CD8-positive, alpha-beta memory T cell (primary cell): ENCODE results near the gene VGLL4. TPM values are rescaled to one million over a fixed set of nuclear protein-coding genes. Genes with fewer than 3 reads are reported as not detected.

ENCODE experiments used
- CTCF ChIA-PET: fragments of 350-600 bp; sonication (Branson Sonifier 250); formaldehyde crosslinking; loops from one replicate; lab custom pipeline; 2021; ENCODE audit warnings: antibody characterized with exemption; lab: Charles Lee
- POLR2A ChIA-PET: fragments of 350-600 bp; sonication (Branson Sonifier 250); formaldehyde crosslinking; loops from one replicate; lab custom pipeline; 2021; ENCODE audit warnings: antibody characterized with exemption; lab: Charles Lee
- DNase-seq, 5 donors: peaks; one replicate each; pipeline versions ENCODE4 v3.0.0 to v3.0.0-alpha.2; 2020 to 2022; ENCODE audit warnings: mixed read lengths in 1 of 5
- H3K27ac ChIP-seq: one replicate; pipeline ENCODE4 v1.7.0; 2013; ENCODE audit warnings: low read depth, mild to moderate bottlenecking, low read length, moderate library complexity
- H3K27me3 ChIP-seq: 2 replicates; pipeline ENCODE4 v1.7.0; 2013; ENCODE audit warnings: low read length, mild to moderate bottlenecking; ENCODE audit not compliant: insufficient read depth, poor library complexity, severe bottlenecking
- H3K36me3 ChIP-seq: 2 replicates; pipeline ENCODE4 v1.7.0; 2013; ENCODE audit warnings: mild to moderate bottlenecking, low read length, moderate library complexity; ENCODE audit not compliant: insufficient read depth
- H3K4me1 ChIP-seq: 2 replicates; pipeline ENCODE4 v1.7.0; 2013; ENCODE audit warnings: mild to moderate bottlenecking, low read length, moderate library complexity; ENCODE audit not compliant: insufficient read depth
- H3K4me3 ChIP-seq: 2 replicates; pipeline ENCODE4 v1.7.0; 2013; ENCODE audit warnings: mild to moderate bottlenecking, low read length
- H3K9me3 ChIP-seq: 2 replicates; pipeline ENCODE4 v1.7.0; 2013; ENCODE audit warnings: mild to moderate bottlenecking, low read length
- H3K27ac Mint-ChIP-seq, 8 donors: one replicate each; pipeline ENCODE4 v1.8.0; 2020 to 2021; ENCODE audit warnings: mixed read lengths in 8 of 8, mild to moderate bottlenecking in 6 of 8, inconsistent platforms in 3 of 8, moderate library complexity in 3 of 8
- H3K27me3 Mint-ChIP-seq, 2 donors: one replicate each; pipeline ENCODE4 v1.8.0; 2020 to 2021; ENCODE audit warnings: mixed read lengths in 2 of 2, mild to moderate bottlenecking in 1 of 2, moderate library complexity in 1 of 2
- H3K36me3 Mint-ChIP-seq, 3 donors: one replicate each; pipeline ENCODE4 v1.8.0; 2020 to 2021; ENCODE audit warnings: mixed read lengths in 3 of 3, inconsistent platforms in 1 of 3, mild to moderate bottlenecking in 1 of 3
- H3K4me1 Mint-ChIP-seq, 3 donors: one replicate each; pipeline ENCODE4 v1.8.0; 2020 to 2021; ENCODE audit warnings: mixed read lengths in 3 of 3, inconsistent platforms in 1 of 3, mild to moderate bottlenecking in 1 of 3
- H3K4me3 Mint-ChIP-seq, 7 donors: one replicate each; pipeline ENCODE4 v1.8.0; 2020 to 2021; ENCODE audit warnings: mixed read lengths in 7 of 7, mild to moderate bottlenecking in 6 of 7, moderate library complexity in 4 of 7, inconsistent platforms in 2 of 7
- H3K9me3 Mint-ChIP-seq, 5 donors: one replicate each; pipeline ENCODE4 v1.8.0; 2020 to 2022; ENCODE audit warnings: mixed read lengths in 5 of 5, mild to moderate bottlenecking in 3 of 5, moderate library complexity in 2 of 5, inconsistent platforms in 1 of 5
- polyA plus RNA-seq: library from polyadenylated mRNA; unstranded; fragments of 300-500 nt; fragmentation: Illumina TruSeq; gene quantifications from one replicate; pipeline ENCODE4 v1.2.3, GENCODE V29; 2021
- total RNA-seq, 2 experiments: library from RNA; stranded (reverse); gene quantifications; one replicate each; pipeline ENCODE4 v1.2.3, GENCODE V29; 2021

VGLL4 gene
- total and polyA plus RNA-seq, 3 experiments from 2014 or later: 29.9 to 40.5 (median 37.7) TPM

- Histone ChIP-seq H3K9me3 (no peaks in the 10 kb centered on the region), H3K36me3 (no peaks in the 10 kb centered on the region), H3K27me3 (no peaks in the 10 kb centered on the region), H3K4me3 (peak overlapping the region; percentile 45), H3K27ac (no peak overlapping the region), H3K4me1 (peaks cover 32% of the 10 kb centered on the region)
- H3K36me3 Mint-ChIP-seq: peaks cover 0 to 9% (median 2%) of the 10 kb centered on the region in 3 donors
- H3K27ac Mint-ChIP-seq: peak overlapping the region; percentile 27 to 92 (median 84)
- no peaks in the 10 kb centered on the region for H3K27me3 Mint-ChIP-seq
- H3K9me3 Mint-ChIP-seq: no peaks in the 10 kb centered on the region
- H3K4me3 Mint-ChIP-seq: peak overlapping the region; percentile 11 to 61 (median 55)
- POLR2A ChIA-PET: interaction anchor here (0.5 kb wide), 1 partner anchor 16 kb away, joined by 4 read pairs; no protein-coding TSS in a partner anchor
- DNase-seq: peak in 1 of 5 donors; percentile 41
- peaks cover 55 to 84% (median 78%) of the 10 kb centered on the region in 3 donors for H3K4me1 Mint-ChIP-seq
- CTCF ChIA-PET: interaction anchor here (1.0 to 1.8 kb wide), 3 partner anchors 9 to 246 kb away, joined by 3 to 4 read pairs (median 3); no protein-coding TSS in a partner anchor
Measured at GRCh38 chr3:11624704-11625375, 18.9 kb downstream of the VGLL4 start.

DNA sequence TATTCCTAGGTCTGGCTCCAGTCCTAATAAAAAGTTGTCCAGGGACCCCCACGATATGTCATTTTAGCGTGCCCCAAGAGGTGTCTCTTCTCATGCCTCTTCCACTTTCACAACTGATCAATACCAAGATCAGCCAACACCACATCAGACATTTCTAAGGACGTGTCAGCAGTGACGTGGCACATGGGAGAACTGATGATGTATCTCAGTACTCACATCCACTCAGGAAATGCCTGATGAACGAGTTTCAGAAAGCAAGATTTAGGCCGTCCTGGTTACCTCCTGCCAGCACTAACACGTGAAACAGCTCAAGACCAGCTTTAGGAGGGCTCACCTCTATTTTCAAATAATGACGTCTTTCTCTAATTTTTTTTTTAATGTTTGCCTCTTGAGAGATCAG, 19.6 kb downstream of the VGLL4 start:
- peaks cover 0 to 9% (median 2%) of the 10 kb centered on the region in 3 donors for H3K36me3 Mint-ChIP-seq
- peaks cover 32% of the 10 kb centered on the region for H3K4me1 ChIP-seq
- H3K36me3 ChIP-seq: no peaks in the 10 kb centered on the region
- H3K27me3 ChIP-seq: no peaks in the 10 kb centered on the region
- no peaks in the 10 kb centered on the region for H3K9me3 ChIP-seq
- H3K4me1 Mint-ChIP-seq: peaks cover 60 to 86% (median 84%) of the 10 kb centered on the region in 3 donors
- DNase-seq: peak in 4 of 5 donors; percentile 25 to 59 (median 54)
- ChIA-PET CTCF (interaction anchor here (1.5 to 1.8 kb wide), 2 partner anchors 8 to 245 kb away, joined by 3 to 4 read pairs; no protein-coding TSS in a partner anchor), POLR2A (no interaction called here)
- peak overlapping the region; percentile 45 for H3K4me3 ChIP-seq
- H3K27ac Mint-ChIP-seq: peak overlapping the region; percentile 44 to 92 (median 84)
- H3K27me3 Mint-ChIP-seq: no peaks in the 10 kb centered on the region
- no peak overlapping the region for H3K27ac ChIP-seq
- no peaks in the 10 kb centered on the region for H3K9me3 Mint-ChIP-seq
- H3K4me3 Mint-ChIP-seq: peak overlapping the region; percentile 11 to 61 (median 55)

- H3K4me1 Mint-ChIP-seq: peaks cover 62 to 92% (median 88%) of the 10 kb centered on the region in 3 donors
- H3K4me3 Mint-ChIP-seq: peak overlapping the region in 1 of 7 donors; percentile 3
- no peaks in the 10 kb centered on the region for H3K27me3 Mint-ChIP-seq
- H3K9me3 Mint-ChIP-seq: no peaks in the 10 kb centered on the region
- CTCF ChIA-PET: no interaction called here
- peaks cover 0 to 9% (median 2%) of the 10 kb centered on the region in 3 donors for H3K36me3 Mint-ChIP-seq
- peak overlapping the region in 4 of 8 donors; percentile 22 to 65 (median 35) for H3K27ac Mint-ChIP-seq
- POLR2A ChIA-PET: no interaction called here
- no peak overlapping the region for H3K4me3 ChIP-seq
- no peaks in the 10 kb centered on the region for H3K9me3 ChIP-seq
- DNase-seq: no peak
- no peaks in the 10 kb centered on the region for H3K27me3 ChIP-seq
- no peak overlapping the region for H3K27ac ChIP-seq
- H3K4me1 ChIP-seq: peaks cover 32% of the 10 kb centered on the region
- no peaks in the 10 kb centered on the region for H3K36me3 ChIP-seq
Measured at GRCh38 chr3:11622586-11623550, 20.8 kb downstream of the VGLL4 start.

DNA sequence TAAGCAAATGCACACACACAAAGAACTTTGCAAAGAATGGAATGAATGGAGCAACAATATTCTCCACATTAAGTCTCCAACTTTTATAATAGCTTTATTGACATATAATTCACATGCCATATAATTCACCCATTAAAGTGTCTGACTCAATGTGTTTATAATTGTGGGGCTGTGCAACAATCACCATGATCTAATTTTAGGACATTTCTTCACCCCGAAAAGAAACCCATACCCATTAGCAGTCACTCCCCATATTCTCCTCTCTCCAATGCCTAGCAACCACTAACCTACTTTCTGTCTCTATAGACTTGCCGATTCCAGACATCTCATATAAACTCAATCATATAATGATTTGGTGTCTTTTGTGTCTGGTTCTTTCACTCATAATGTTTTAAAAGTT, 22.6 kb downstream of the VGLL4 start:
- Mint-ChIP-seq H3K36me3 (peaks cover 0 to 6% (median 1%) of the 10 kb centered on the region in 3 donors), H3K4me3 (no peak overlapping the region), H3K27me3 (no peaks in the 10 kb centered on the region), H3K4me1 (peaks cover 60 to 92% (median 83%) of the 10 kb centered on the region in 3 donors), H3K9me3 (no peaks in the 10 kb centered on the region), H3K27ac (peak overlapping the region in 1 of 8 donors; percentile 13)
- no peaks in the 10 kb centered on the region for H3K36me3 ChIP-seq
- no peak overlapping the region for H3K27ac ChIP-seq
- ChIA-PET POLR2A (no interaction called here), CTCF (interaction anchor here (1.0 kb wide), 1 partner anchor 23 kb away, joined by 3 read pairs; the partner anchor contains the start of gene VGLL4)
- H3K4me1 ChIP-seq: peaks cover 25% of the 10 kb centered on the region
- DNase-seq: no peak
- no peak overlapping the region for H3K4me3 ChIP-seq
- no peaks in the 10 kb centered on the region for H3K27me3 ChIP-seq
- H3K9me3 ChIP-seq: no peaks in the 10 kb centered on the region

DNA sequence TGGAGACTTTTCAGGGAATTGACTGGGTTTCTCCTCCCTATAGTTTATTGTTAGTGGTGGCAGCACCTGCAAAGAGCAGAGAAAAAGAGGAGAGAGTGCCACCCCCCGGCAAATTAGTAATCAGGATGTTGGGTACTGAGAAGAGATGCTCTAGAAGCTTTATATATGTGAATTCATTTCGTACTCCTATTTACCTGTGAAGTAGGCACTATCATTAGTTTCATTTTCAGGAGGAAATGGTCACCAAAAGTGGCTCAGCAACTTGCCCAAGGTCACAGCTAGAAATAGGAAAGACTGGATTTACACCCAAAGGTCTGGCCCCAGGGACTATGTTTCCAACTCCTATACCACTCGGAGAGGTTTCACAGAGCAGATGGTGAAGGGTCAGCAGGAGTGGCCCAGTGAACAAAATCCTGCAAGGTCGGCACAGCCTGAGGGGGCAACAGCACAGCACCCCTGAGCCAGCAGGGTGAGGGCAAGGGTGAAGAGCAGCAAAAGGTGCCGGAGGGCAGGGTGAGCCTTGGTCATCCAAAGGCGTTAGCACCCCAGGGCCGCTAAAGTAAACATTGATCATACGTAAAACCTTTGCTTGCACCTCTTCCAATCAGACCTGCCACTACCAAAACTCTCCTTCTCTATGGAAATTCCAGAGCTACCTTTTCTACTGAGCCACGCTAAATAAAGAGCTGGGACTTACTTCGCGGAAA, 23.6 kb downstream of the VGLL4 start:
- H3K4me1 Mint-ChIP-seq: peaks cover 56 to 90% (median 83%) of the 10 kb centered on the region in 3 donors
- ChIA-PET CTCF (interaction anchor here (1.0 kb wide), 1 partner anchor 24 kb away, joined by 3 read pairs; the partner anchor contains the start of gene VGLL4), POLR2A (no interaction called here)
- peak overlapping the region in 1 of 7 donors; percentile 3 for H3K4me3 Mint-ChIP-seq
- Histone ChIP-seq H3K4me1 (peaks cover 16% of the 10 kb centered on the region), H3K4me3 (no peak overlapping the region), H3K36me3 (no peaks in the 10 kb centered on the region), H3K9me3 (no peaks in the 10 kb centered on the region), H3K27ac (no peak overlapping the region), H3K27me3 (no peaks in the 10 kb centered on the region)
- H3K36me3 Mint-ChIP-seq: peaks cover 0 to 6% (median 1%) of the 10 kb centered on the region in 3 donors
- DNase-seq: no peak
- H3K9me3 Mint-ChIP-seq: no peaks in the 10 kb centered on the region
- H3K27me3 Mint-ChIP-seq: no peaks in the 10 kb centered on the region
- peak overlapping the region in 2 of 8 donors; percentile 21 to 52 for H3K27ac Mint-ChIP-seq

DNA sequence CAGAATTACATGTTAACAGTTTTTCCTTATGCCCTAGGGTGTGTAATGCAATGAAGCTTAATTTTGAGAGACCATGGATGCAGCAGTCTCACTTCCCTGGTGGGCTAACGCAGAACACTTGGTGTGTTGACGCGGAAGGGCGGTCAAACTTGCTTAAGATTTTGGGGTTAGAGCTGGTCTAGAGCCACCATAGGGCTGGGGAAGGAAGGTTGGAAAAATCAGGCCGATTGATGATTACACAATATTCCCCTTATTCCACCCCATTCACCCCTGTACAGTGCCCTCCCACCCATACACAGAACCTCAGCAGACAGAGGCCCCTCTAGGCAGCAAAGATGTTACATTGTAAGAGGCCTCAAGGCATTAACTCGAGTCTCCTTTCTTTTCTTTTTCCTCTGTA, 24.3 kb downstream of the VGLL4 start:
- no peak overlapping the region for H3K27ac ChIP-seq
- peak overlapping the region in 2 of 8 donors; percentile 21 to 52 for H3K27ac Mint-ChIP-seq
- no peaks in the 10 kb centered on the region for H3K9me3 Mint-ChIP-seq
- H3K4me1 Mint-ChIP-seq: peaks cover 51 to 90% (median 79%) of the 10 kb centered on the region in 3 donors
- H3K27me3 Mint-ChIP-seq: no peaks in the 10 kb centered on the region
- H3K36me3 Mint-ChIP-seq: peaks cover 0 to 6% (median 1%) of the 10 kb centered on the region in 3 donors
- POLR2A ChIA-PET: no interaction called here
- CTCF ChIA-PET: no interaction called here
- H3K9me3 ChIP-seq: no peaks in the 10 kb centered on the region
- H3K4me3 ChIP-seq: no peak overlapping the region
- DNase-seq: no peak
- peaks cover 10% of the 10 kb centered on the region for H3K4me1 ChIP-seq
- no peaks in the 10 kb centered on the region for H3K27me3 ChIP-seq
- H3K4me3 Mint-ChIP-seq: no peak overlapping the region
- H3K36me3 ChIP-seq: no peaks in the 10 kb centered on the region

DNA sequence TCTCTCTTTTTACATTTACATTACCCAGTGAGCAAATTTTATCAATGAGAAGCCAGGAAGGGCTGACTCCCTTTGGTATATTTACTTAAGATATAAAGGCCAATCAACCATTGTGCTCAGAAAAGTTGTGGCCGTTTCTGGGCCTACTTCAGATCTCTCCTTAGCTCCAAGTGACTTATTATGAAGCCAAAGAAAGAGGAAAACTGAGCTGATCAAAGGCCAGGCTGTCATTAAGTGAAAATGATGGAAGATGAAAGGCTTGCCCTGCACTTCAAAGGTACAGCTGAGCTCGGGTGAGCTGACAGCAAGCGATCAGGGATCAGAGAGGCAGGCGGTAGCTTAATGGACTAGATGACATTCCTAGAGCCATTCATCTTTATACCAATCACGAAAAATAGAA, 24.8 kb downstream of the VGLL4 start:
- POLR2A ChIA-PET: no interaction called here

More for the DNA sequence above, 24.8 kb downstream of the VGLL4 start:
- Mint-ChIP-seq H3K4me1 (peaks cover 46 to 90% (median 74%) of the 10 kb centered on the region in 3 donors), H3K27me3 (no peaks in the 10 kb centered on the region), H3K9me3 (no peaks in the 10 kb centered on the region), H3K36me3 (peaks cover 0 to 5% (median 4%) of the 10 kb centered on the region in 3 donors), H3K4me3 (no peak overlapping the region), H3K27ac (peak overlapping the region in 1 of 8 donors; percentile 14)
- Histone ChIP-seq H3K9me3 (no peaks in the 10 kb centered on the region), H3K27ac (no peak overlapping the region), H3K4me1 (peaks cover 4% of the 10 kb centered on the region), H3K36me3 (no peaks in the 10 kb centered on the region), H3K27me3 (no peaks in the 10 kb centered on the region), H3K4me3 (no peak overlapping the region)
- DNase-seq: no peak
- CTCF ChIA-PET: no interaction called here
